BJ (cell line): ENCODE results near the gene JAML. TPM values are rescaled to one million over a fixed set of nuclear protein-coding genes. Genes with fewer than 3 reads are reported as not detected.

ENCODE experiments used
- CTCF ChIA-PET: fragments of 350-600 bp; formaldehyde crosslinking; extraction: SDS; loops from one replicate; lab custom pipeline; 2021; ENCODE audit warnings: antibody characterized with exemption, inconsistent platforms; lab: Yijun Ruan, JAX
- POLR2A ChIA-PET: fragments of 300-600 bp; sonication (Branson Sonifier 250); formaldehyde crosslinking; extraction: SDS; loops from one replicate; lab custom pipeline; 2021; ENCODE audit warnings: antibody characterized with exemption; lab: Charles Lee
- DNase-seq: peaks from one replicate; pipeline ENCODE4 v3.0.0-alpha.2; 2011; ENCODE audit warnings: low read depth
- H3K27me3 ChIP-seq: 2 replicates; pipeline ENCODE4 v1.6.0; 2011; ENCODE audit warnings: low read length; ENCODE audit not compliant: control insufficient read depth, insufficient read depth
- H3K36me3 ChIP-seq: 2 replicates; pipeline ENCODE4 v1.5.1; 2011; ENCODE audit warnings: low read length; ENCODE audit not compliant: control insufficient read depth, insufficient read depth
- H3K4me3 ChIP-seq: 2 replicates; pipeline ENCODE4 v1.5.1; 2011; ENCODE audit warnings: low read depth, mild to moderate bottlenecking, control low read depth, low read length
- polyA plus RNA-seq: library from polyadenylated mRNA; depleted of rRNA; stranded (reverse); fragments of >200 nt; gene quantifications from 2 replicates; pipeline ENCODE4 v1.2.3, GENCODE V29; 2011
- TF ChIP-seq, protein P1 (sequence below): IDR thresholded peaks from 2 replicates; pipeline ENCODE4 v1.5.1; 2011; ENCODE audit warnings: low read depth, mild to moderate bottlenecking, control low read depth, inconsistent platforms, low read length, moderate library complexity; ENCODE audit not compliant: insufficient read depth

JAML gene
- polyA plus RNA-seq, 1 experiment, result not detected

GRCh38 chr11:118149493-118149892 is 75.3 kb downstream of the JAML start:
- Histone ChIP-seq H3K27me3 (peaks cover 45% of the 10 kb centered on the region), H3K36me3 (no peaks in the 10 kb centered on the region), H3K4me3 (no peak overlapping the region)
- ChIA-PET CTCF (interaction anchor here (12.6 kb wide), 1 partner anchor 20 kb away, joined by 161 read pairs; no protein-coding TSS in a partner anchor), POLR2A (no interaction called here)
- TF ChIP-seq, protein P1, sequence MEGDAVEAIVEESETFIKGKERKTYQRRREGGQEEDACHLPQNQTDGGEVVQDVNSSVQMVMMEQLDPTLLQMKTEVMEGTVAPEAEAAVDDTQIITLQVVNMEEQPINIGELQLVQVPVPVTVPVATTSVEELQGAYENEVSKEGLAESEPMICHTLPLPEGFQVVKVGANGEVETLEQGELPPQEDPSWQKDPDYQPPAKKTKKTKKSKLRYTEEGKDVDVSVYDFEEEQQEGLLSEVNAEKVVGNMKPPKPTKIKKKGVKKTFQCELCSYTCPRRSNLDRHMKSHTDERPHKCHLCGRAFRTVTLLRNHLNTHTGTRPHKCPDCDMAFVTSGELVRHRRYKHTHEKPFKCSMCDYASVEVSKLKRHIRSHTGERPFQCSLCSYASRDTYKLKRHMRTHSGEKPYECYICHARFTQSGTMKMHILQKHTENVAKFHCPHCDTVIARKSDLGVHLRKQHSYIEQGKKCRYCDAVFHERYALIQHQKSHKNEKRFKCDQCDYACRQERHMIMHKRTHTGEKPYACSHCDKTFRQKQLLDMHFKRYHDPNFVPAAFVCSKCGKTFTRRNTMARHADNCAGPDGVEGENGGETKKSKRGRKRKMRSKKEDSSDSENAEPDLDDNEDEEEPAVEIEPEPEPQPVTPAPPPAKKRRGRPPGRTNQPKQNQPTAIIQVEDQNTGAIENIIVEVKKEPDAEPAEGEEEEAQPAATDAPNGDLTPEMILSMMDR, result no peak
- no peak for DNase-seq

GRCh38 chr11:118148856-118149255 is 76.0 kb downstream of the JAML start:
- CTCF ChIA-PET, result interaction anchor here (12.6 kb wide), 1 partner anchor 21 kb away, joined by 161 read pairs; no protein-coding TSS in a partner anchor
- POLR2A ChIA-PET, result no interaction called here
- no peak overlapping the region for H3K4me3 ChIP-seq
- H3K36me3 ChIP-seq, result no peaks in the 10 kb centered on the region
- TF ChIP-seq, protein P1, result no peak
- H3K27me3 ChIP-seq, result peaks cover 41% of the 10 kb centered on the region
- DNase-seq, result no peak

- POLR2A ChIA-PET, result no interaction called here
- CTCF ChIA-PET, result interaction anchor here (12.6 kb wide), 1 partner anchor 21 kb away, joined by 161 read pairs; no protein-coding TSS in a partner anchor
- DNase-seq, result no peak
- Histone ChIP-seq H3K36me3 (no peaks in the 10 kb centered on the region), H3K4me3 (no peak overlapping the region), H3K27me3 (peaks cover 38% of the 10 kb centered on the region)
- TF ChIP-seq, protein P1, result no peak
These were observed 76.6 kb downstream of the JAML start for GRCh38 chr11:118148240-118148639.

- Histone ChIP-seq H3K27me3 (peaks cover 39% of the 10 kb centered on the region), H3K4me3 (no peak overlapping the region), H3K36me3 (no peaks in the 10 kb centered on the region)
- DNase-seq, result no peak
- TF ChIP-seq, protein P1, result no peak
- ChIA-PET POLR2A (no interaction called here), CTCF (interaction anchor here (12.6 kb wide), 1 partner anchor 22 kb away, joined by 161 read pairs; no protein-coding TSS in a partner anchor)
These were observed 77.3 kb downstream of the JAML start for GRCh38 chr11:118147502-118147901.

- POLR2A ChIA-PET, result no interaction called here
- TF ChIP-seq, protein P1, result no peak
- CTCF ChIA-PET, result interaction anchor here (0.9 to 12.6 kb wide), 2 partner anchors 10 to 23 kb away, joined by 4 to 161 read pairs; no protein-coding TSS in a partner anchor
These were observed 78.3 kb downstream of the JAML start for GRCh38 chr11:118146554-118146953.

More at GRCh38 chr11:118146554-118146953, 78.3 kb downstream of the JAML start:
- H3K4me3 ChIP-seq, result no peak overlapping the region
- H3K27me3 ChIP-seq, result peaks cover 35% of the 10 kb centered on the region
- DNase-seq, result no peak
- no peaks in the 10 kb centered on the region for H3K36me3 ChIP-seq
